ENCODE measurements around the gene SLC44A2. TPM values are rescaled to one million over a fixed set of nuclear protein-coding genes. Genes with fewer than 3 reads are reported as not detected.

The SLC44A2 gene
- total RNA-seq, 1 experiment from 2014 or later, result 6.2 TPM

- BruUV-seq (replicated peaks), result no TSS peak
- intact Hi-C loops (cut with micrococcal nuclease), result no loop called here
- no peaks in the 10 kb centered on the region for H3K4me1 Mint-ChIP-seq (ENCODE audit: insufficient read depth, unreplicated experiment)
- no peak for TF ChIP-seq CTCF (IDR thresholded peaks at IDR 0.05; ENCODE audit: unreplicated experiment)
- no peak overlapping the region for H3K27ac Mint-ChIP-seq (ENCODE audit: low read depth, unreplicated experiment)
- CTCF ChIA-PET, result interaction anchor here (0.6 to 9.2 kb wide), 23 partner anchors 8 to 313 kb away, joined by 3 to 248 read pairs (median 5); no protein-coding TSS in a partner anchor
- no peak for DNase-seq (ENCODE audit: unreplicated experiment)
- no peak overlapping the region for H3K4me3 Mint-ChIP-seq (ENCODE audit: unreplicated experiment)
- no peaks in the 10 kb centered on the region for H3K27me3 Mint-ChIP-seq (ENCODE audit: insufficient read depth, unreplicated experiment)
- H3K9me3 Mint-ChIP-seq (ENCODE audit: unreplicated experiment), result no peaks in the 10 kb centered on the region
- H3K36me3 Mint-ChIP-seq (ENCODE audit: insufficient read depth, unreplicated experiment), result peaks cover 5% of the 10 kb centered on the region
- POLR2A ChIA-PET, result interaction anchor here (0.7 to 1.2 kb wide), 3 partner anchors 13 to 78 kb away, joined by 3 read pairs; partner anchors contain the start of gene KRI1
These were observed 18.0 kb downstream of the SLC44A2 start for GRCh38 chr19:10643172-10643967.

- no peak for DNase-seq (ENCODE audit: unreplicated experiment)
- intact Hi-C loops (cut with micrococcal nuclease), result loop anchor here (1.0 to 2.0 kb wide), 2 partner anchors 55 to 63 kb away; no protein-coding TSS in a partner anchor
- Mint-ChIP-seq H3K27me3 (ENCODE audit: insufficient read depth, unreplicated experiment) (no peaks in the 10 kb centered on the region), H3K4me3 (ENCODE audit: unreplicated experiment) (no peak overlapping the region), H3K9me3 (ENCODE audit: unreplicated experiment) (no peaks in the 10 kb centered on the region), H3K27ac (ENCODE audit: low read depth, unreplicated experiment) (no peak overlapping the region), H3K4me1 (ENCODE audit: insufficient read depth, unreplicated experiment) (no peaks in the 10 kb centered on the region), H3K36me3 (ENCODE audit: insufficient read depth, unreplicated experiment) (peaks cover 5% of the 10 kb centered on the region)
- BruUV-seq (replicated peaks), result no TSS peak
- POLR2A ChIA-PET, result interaction anchor here (0.7 to 1.2 kb wide), 4 partner anchors 12 to 78 kb away, joined by 3 read pairs; partner anchors contain the start of gene KRI1
- CTCF ChIA-PET, result interaction anchor here (0.6 to 9.2 kb wide), 26 partner anchors 9 to 174 kb away, joined by 3 to 248 read pairs (median 5); no protein-coding TSS in a partner anchor
- TF ChIP-seq CTCF (IDR thresholded peaks at IDR 0.05; ENCODE audit: unreplicated experiment), result no peak
These were observed 18.6 kb downstream of the SLC44A2 start for GRCh38 chr19:10643968-10644259.

- peak; percentile 87 for TF ChIP-seq CTCF (IDR thresholded peaks at IDR 0.05; ENCODE audit: unreplicated experiment)
- BruUV-seq (replicated peaks), result no TSS peak
- intact Hi-C loops (cut with micrococcal nuclease), result loop anchor here (1.0 to 2.0 kb wide), 2 partner anchors 54 to 63 kb away; no protein-coding TSS in a partner anchor
These were observed 19.1 kb downstream of the SLC44A2 start for GRCh38 chr19:10644260-10645007.

More at GRCh38 chr19:10644260-10645007, 19.1 kb downstream of the SLC44A2 start:
- no peak overlapping the region for H3K27ac Mint-ChIP-seq (ENCODE audit: low read depth, unreplicated experiment)
- H3K36me3 Mint-ChIP-seq (ENCODE audit: insufficient read depth, unreplicated experiment), result peaks cover 1% of the 10 kb centered on the region
- POLR2A ChIA-PET, result interaction anchor here (0.7 to 1.2 kb wide), 4 partner anchors 12 to 79 kb away, joined by 3 read pairs; partner anchors contain the start of gene KRI1
- no peaks in the 10 kb centered on the region for H3K9me3 Mint-ChIP-seq (ENCODE audit: unreplicated experiment)
- H3K4me1 Mint-ChIP-seq (ENCODE audit: insufficient read depth, unreplicated experiment), result no peaks in the 10 kb centered on the region
- CTCF ChIA-PET, result interaction anchor here (0.6 to 9.2 kb wide), 33 partner anchors 8 to 259 kb away, joined by 3 to 248 read pairs (median 5); no protein-coding TSS in a partner anchor
- DNase-seq (ENCODE audit: unreplicated experiment), result peak; percentile 75
- H3K27me3 Mint-ChIP-seq (ENCODE audit: insufficient read depth, unreplicated experiment), result no peaks in the 10 kb centered on the region
- no peak overlapping the region for H3K4me3 Mint-ChIP-seq (ENCODE audit: unreplicated experiment)

Measured in MCF 10A (cell line).